HG03460 (cell line): ENCODE measurements around the gene TLX1.

Source experiments
- ATAC-seq: cut with Tn5 transposase; IDR thresholded peaks from one replicate; pipeline ENCODE4 v1.9.1; 2021; ENCODE audit not compliant: unreplicated experiment

Gene TLX1

GRCh38 chr10:101133489-101134298 is 2.6 kb downstream of the TLX1 start:
- no peak for ATAC-seq

GRCh38 chr10:101134299-101135127 is 3.4 kb downstream of the TLX1 start:
- no peak for ATAC-seq

GRCh38 chr10:101135141-101136006 is 4.3 kb downstream of the TLX1 start:
- no peak for ATAC-seq

GRCh38 chr10:101136007-101136707 is 5.1 kb downstream of the TLX1 start:
- ATAC-seq, result no peak

- no peak for ATAC-seq
Measured at GRCh38 chr10:101136708-101137121, 5.6 kb downstream of the TLX1 start.

GRCh38 chr10:101137271-101137670 is 6.2 kb downstream of the TLX1 start:
- no peak for ATAC-seq

GRCh38 chr10:101138788-101139420 is 7.8 kb downstream of the TLX1 start:
- no peak for ATAC-seq

- no peak for ATAC-seq
Measured at GRCh38 chr10:101139421-101139911, 8.4 kb downstream of the TLX1 start.

- no peak for ATAC-seq
Measured at GRCh38 chr10:101140084-101140949, 9.2 kb downstream of the TLX1 start.

GRCh38 chr10:101140950-101141615 is 10.0 kb downstream of the TLX1 start:
- no peak for ATAC-seq

- ATAC-seq, result peak; percentile 80
Measured at GRCh38 chr10:101141616-101142532, 10.8 kb downstream of the TLX1 start.

- peak; percentile 13 for ATAC-seq
Measured at GRCh38 chr10:101142533-101143344, 11.6 kb downstream of the TLX1 start.

GRCh38 chr10:101143345-101143630 is 12.2 kb downstream of the TLX1 start:
- no peak for ATAC-seq

- no peak for ATAC-seq
Measured at GRCh38 chr10:101144053-101144452, 13.0 kb downstream of the TLX1 start.

- ATAC-seq, result no peak
Measured at GRCh38 chr10:101145145-101145544, 14.0 kb downstream of the TLX1 start.

GRCh38 chr10:101145750-101146391 is 14.8 kb downstream of the TLX1 start:
- ATAC-seq, result no peak
